ENCODE measurements around the gene KLRB1.

Gene KLRB1

DNA sequence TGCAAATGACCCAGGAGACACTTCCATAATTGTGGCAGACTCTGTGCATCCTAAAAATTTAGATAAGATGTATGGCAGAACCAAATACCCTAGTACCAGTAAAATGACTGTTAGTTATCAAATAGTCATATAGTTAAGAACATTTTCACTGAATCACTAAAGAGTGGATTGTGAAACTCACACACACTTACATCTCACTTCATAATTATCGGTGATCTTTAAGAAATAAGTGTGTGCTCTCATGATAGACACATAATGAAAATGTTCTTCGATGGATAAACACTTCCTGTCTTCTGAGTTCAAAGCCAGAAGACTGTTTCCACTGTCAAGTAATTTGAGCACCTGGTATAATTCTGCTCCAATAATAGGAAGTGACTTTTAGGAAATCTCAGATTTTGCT is 19.1 kb upstream of the KLRB1 start:
- TF ChIP-seq POLR2AphosphoS5 (IDR thresholded peaks at IDR 0.05; ENCODE audit: low read depth) = no peak
- TF ChIP-seq, protein P1, sequence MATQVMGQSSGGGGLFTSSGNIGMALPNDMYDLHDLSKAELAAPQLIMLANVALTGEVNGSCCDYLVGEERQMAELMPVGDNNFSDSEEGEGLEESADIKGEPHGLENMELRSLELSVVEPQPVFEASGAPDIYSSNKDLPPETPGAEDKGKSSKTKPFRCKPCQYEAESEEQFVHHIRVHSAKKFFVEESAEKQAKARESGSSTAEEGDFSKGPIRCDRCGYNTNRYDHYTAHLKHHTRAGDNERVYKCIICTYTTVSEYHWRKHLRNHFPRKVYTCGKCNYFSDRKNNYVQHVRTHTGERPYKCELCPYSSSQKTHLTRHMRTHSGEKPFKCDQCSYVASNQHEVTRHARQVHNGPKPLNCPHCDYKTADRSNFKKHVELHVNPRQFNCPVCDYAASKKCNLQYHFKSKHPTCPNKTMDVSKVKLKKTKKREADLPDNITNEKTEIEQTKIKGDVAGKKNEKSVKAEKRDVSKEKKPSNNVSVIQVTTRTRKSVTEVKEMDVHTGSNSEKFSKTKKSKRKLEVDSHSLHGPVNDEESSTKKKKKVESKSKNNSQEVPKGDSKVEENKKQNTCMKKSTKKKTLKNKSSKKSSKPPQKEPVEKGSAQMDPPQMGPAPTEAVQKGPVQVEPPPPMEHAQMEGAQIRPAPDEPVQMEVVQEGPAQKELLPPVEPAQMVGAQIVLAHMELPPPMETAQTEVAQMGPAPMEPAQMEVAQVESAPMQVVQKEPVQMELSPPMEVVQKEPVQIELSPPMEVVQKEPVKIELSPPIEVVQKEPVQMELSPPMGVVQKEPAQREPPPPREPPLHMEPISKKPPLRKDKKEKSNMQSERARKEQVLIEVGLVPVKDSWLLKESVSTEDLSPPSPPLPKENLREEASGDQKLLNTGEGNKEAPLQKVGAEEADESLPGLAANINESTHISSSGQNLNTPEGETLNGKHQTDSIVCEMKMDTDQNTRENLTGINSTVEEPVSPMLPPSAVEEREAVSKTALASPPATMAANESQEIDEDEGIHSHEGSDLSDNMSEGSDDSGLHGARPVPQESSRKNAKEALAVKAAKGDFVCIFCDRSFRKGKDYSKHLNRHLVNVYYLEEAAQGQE (IDR thresholded peaks at IDR 0.05; ENCODE audit: insufficient replicate concordance, low read depth) = no peak
- TF ChIP-seq, protein P2, sequence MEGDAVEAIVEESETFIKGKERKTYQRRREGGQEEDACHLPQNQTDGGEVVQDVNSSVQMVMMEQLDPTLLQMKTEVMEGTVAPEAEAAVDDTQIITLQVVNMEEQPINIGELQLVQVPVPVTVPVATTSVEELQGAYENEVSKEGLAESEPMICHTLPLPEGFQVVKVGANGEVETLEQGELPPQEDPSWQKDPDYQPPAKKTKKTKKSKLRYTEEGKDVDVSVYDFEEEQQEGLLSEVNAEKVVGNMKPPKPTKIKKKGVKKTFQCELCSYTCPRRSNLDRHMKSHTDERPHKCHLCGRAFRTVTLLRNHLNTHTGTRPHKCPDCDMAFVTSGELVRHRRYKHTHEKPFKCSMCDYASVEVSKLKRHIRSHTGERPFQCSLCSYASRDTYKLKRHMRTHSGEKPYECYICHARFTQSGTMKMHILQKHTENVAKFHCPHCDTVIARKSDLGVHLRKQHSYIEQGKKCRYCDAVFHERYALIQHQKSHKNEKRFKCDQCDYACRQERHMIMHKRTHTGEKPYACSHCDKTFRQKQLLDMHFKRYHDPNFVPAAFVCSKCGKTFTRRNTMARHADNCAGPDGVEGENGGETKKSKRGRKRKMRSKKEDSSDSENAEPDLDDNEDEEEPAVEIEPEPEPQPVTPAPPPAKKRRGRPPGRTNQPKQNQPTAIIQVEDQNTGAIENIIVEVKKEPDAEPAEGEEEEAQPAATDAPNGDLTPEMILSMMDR (IDR thresholded peaks at IDR 0.05; ENCODE audit: insufficient read depth, low read length) = no peak
- no peak for TF ChIP-seq SPI1 (IDR thresholded peaks at IDR 0.05; ENCODE audit: borderline replicate concordance, low read depth)
- TF ChIP-seq GABPA (IDR thresholded peaks at IDR 0.05; ENCODE audit: low read depth) = no peak
- no peak overlapping the region for H3K27ac ChIP-seq (replicated peaks)
- no peak overlapping the region for H3K4me3 ChIP-seq (replicated peaks; ENCODE audit: insufficient read depth, low read length)
- H3K27me3 ChIP-seq (ENCODE audit: insufficient read depth, poor library complexity, severe bottlenecking) = no peaks in the 10 kb centered on the region
- no peak for DNase-seq (ENCODE audit: low read depth in 1 of 2, low spot score in 1 of 2)

DNA sequence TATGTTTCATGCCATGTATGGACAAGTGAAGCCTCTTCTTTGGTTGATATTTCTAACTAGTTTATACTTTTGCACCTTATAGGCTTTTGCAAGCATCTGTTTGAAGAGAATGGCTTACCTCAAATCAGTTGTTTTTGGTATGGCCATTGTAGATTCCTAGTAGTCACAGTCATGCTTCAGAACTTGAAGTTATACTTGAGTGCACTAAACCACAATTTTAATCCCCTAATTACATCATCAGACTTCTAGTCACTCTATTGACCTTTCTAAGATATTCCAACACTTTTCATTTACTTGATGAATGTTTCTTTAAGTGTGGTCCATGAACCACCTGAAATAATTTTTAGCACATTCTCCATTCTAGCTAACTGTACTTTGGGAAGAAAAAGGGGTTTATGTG is 18.6 kb upstream of the KLRB1 start:
- Histone ChIP-seq H3K27me3 (ENCODE audit: insufficient read depth, poor library complexity, severe bottlenecking) (no peaks in the 10 kb centered on the region), H3K27ac (replicated peaks) (no peak overlapping the region), H3K4me3 (replicated peaks; ENCODE audit: insufficient read depth, low read length) (no peak overlapping the region)
- no peak for DNase-seq (ENCODE audit: low read depth in 1 of 2, low spot score in 1 of 2)
- TF ChIP-seq GABPA (IDR thresholded peaks at IDR 0.05; ENCODE audit: low read depth) (no peak), POLR2AphosphoS5 (IDR thresholded peaks at IDR 0.05; ENCODE audit: low read depth) (no peak), SPI1 (IDR thresholded peaks at IDR 0.05; ENCODE audit: borderline replicate concordance, low read depth) (no peak)
- TF ChIP-seq, protein P1 (IDR thresholded peaks at IDR 0.05; ENCODE audit: insufficient replicate concordance, low read depth) = no peak

DNA sequence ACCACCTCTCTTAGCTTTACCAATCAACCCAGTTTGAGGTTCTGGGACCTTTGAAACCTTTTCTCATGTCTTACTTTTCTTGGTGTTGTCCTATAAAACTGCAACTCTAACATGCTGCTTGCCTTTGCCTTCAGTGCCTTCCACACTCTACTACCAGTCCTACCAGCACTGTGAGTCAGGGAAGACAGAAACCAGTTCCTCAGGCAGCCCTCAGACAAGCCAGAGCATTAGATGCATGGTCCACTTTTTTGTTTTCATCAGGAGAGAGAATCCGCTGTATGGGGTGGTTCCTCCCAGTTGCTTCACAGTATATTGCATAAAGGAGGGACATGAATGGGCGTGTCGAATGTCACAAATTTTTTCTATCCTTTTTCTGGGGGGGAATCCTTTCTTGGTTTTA is 17.3 kb upstream of the KLRB1 start:
- no peak for DNase-seq (ENCODE audit: low read depth in 1 of 2, low spot score in 1 of 2)
- no peak overlapping the region for H3K27ac ChIP-seq (replicated peaks)
- H3K27me3 ChIP-seq (ENCODE audit: insufficient read depth, poor library complexity, severe bottlenecking) = no peaks in the 10 kb centered on the region
- no peak for TF ChIP-seq POLR2AphosphoS5 (IDR thresholded peaks at IDR 0.05; ENCODE audit: low read depth)
- no peak for TF ChIP-seq SPI1 (IDR thresholded peaks at IDR 0.05; ENCODE audit: borderline replicate concordance, low read depth)
- TF ChIP-seq, protein P2 (IDR thresholded peaks at IDR 0.05; ENCODE audit: insufficient read depth, low read length) = no peak
- no peak for TF ChIP-seq GABPA (IDR thresholded peaks at IDR 0.05; ENCODE audit: low read depth)
- TF ChIP-seq, protein P1 (IDR thresholded peaks at IDR 0.05; ENCODE audit: insufficient replicate concordance, low read depth) = no peak
- H3K4me3 ChIP-seq (replicated peaks; ENCODE audit: insufficient read depth, low read length) = no peak overlapping the region

Data from HL-60 (cell line).